HG03521 (cell line): Measurements from ENCODE around the gene IL1RAPL2.
"Not testable (repeated sequence)": the region's sequence is repeated elsewhere in the genome, so short reads cannot be mapped to it uniquely, and the experiment has no call there.

ENCODE experiments used
- ATAC-seq: cut with Tn5 transposase; IDR thresholded peaks from one replicate; pipeline ENCODE4 v1.9.1; 2021; ENCODE audit warnings: mild to moderate bottlenecking, moderate library complexity; ENCODE audit not compliant: unreplicated experiment

The IL1RAPL2 gene

GRCh38 chrX:104669063-104669462 is 103.1 kb downstream of the IL1RAPL2 start:
- ATAC-seq: no peak

- no peak for ATAC-seq
Measured at GRCh38 chrX:104670051-104670450, 104.1 kb downstream of the IL1RAPL2 start.

GRCh38 chrX:104677517-104677916 is 111.5 kb downstream of the IL1RAPL2 start:
- not testable (repeated sequence) for ATAC-seq

GRCh38 chrX:104679175-104679574 is 113.2 kb downstream of the IL1RAPL2 start:
- ATAC-seq: no peak

GRCh38 chrX:104681214-104681613 is 115.2 kb downstream of the IL1RAPL2 start:
- ATAC-seq: no peak

GRCh38 chrX:104684077-104684476 is 118.1 kb downstream of the IL1RAPL2 start:
- no peak for ATAC-seq

- ATAC-seq: no peak
Measured at GRCh38 chrX:104695593-104695992, 129.6 kb downstream of the IL1RAPL2 start.

GRCh38 chrX:104696667-104697066 is 130.7 kb downstream of the IL1RAPL2 start:
- no peak for ATAC-seq

- ATAC-seq: no peak
Measured at GRCh38 chrX:104697294-104697693, 131.3 kb downstream of the IL1RAPL2 start.

- ATAC-seq: no peak
Measured at GRCh38 chrX:104707042-104707441, 141.0 kb downstream of the IL1RAPL2 start.

GRCh38 chrX:104707572-104707971 is 141.6 kb downstream of the IL1RAPL2 start:
- ATAC-seq: no peak

GRCh38 chrX:104712515-104712914 is 146.5 kb downstream of the IL1RAPL2 start:
- no peak for ATAC-seq

GRCh38 chrX:104721854-104722253 is 155.9 kb downstream of the IL1RAPL2 start:
- no peak for ATAC-seq

GRCh38 chrX:104728456-104728855 is 162.5 kb downstream of the IL1RAPL2 start:
- no peak for ATAC-seq

GRCh38 chrX:104742355-104742754 is 176.4 kb downstream of the IL1RAPL2 start:
- no peak for ATAC-seq

- ATAC-seq: no peak
Measured at GRCh38 chrX:104745152-104745551, 179.2 kb downstream of the IL1RAPL2 start.

- ATAC-seq: no peak
Measured at GRCh38 chrX:104749951-104750610, 184.1 kb downstream of the IL1RAPL2 start.

GRCh38 chrX:104762641-104763040 is 196.6 kb downstream of the IL1RAPL2 start:
- ATAC-seq: no peak

GRCh38 chrX:104789784-104790183 is 223.8 kb downstream of the IL1RAPL2 start:
- no peak for ATAC-seq

GRCh38 chrX:104795804-104796203 is 229.8 kb downstream of the IL1RAPL2 start:
- ATAC-seq: no peak

GRCh38 chrX:104803219-104803618 is 237.2 kb downstream of the IL1RAPL2 start:
- no peak for ATAC-seq

- ATAC-seq: no peak
Measured at GRCh38 chrX:104806346-104806745, 240.3 kb downstream of the IL1RAPL2 start.

GRCh38 chrX:104833401-104833800 is 267.4 kb downstream of the IL1RAPL2 start:
- ATAC-seq: no peak
